K562 (cell line): ENCODE measurements around the gene WDR54. TPM values are rescaled to one million over a fixed set of nuclear protein-coding genes. Genes with fewer than 3 reads are reported as not detected.
A peak's percentile ranks its signal among the peaks of the same experiment; 100 is the strongest.

ENCODE experiments used
- polyA plus RNA-seq, 8 experiments: library from polyadenylated mRNA; depleted of rRNA in 4 of 8; stranded (reverse) in 5 of 8; unstranded in 3 of 8; fragments of >200 nt; fragmentation: Nextera tagmentation in 2 of 8; fragmentation: Illumina TruSeq in 1 of 8; extraction: Ambion mirVana in 2 of 8; extraction: Trizol in 1 of 8; gene quantifications; 2 replicates each; pipeline versions ENCODE4 v1.2.1 to v1.2.3, GENCODE V29; 2011 to 2014; ENCODE audit warnings: inconsistent platforms in 1 of 8, missing spikeins in 1 of 8
- total RNA-seq, 7 experiments: library from RNA; depleted of rRNA in 6 of 7; stranded (reverse); fragments of >200 nt in 6 of 7; fragmentation: Illumina TruSeq in 2 of 7; extraction: Trizol in 2 of 7; gene quantifications; 2 replicates each; pipeline versions ENCODE4 v1.2.1 to v1.2.3, GENCODE V29; 2011 to 2021; ENCODE audit warnings: low replicate concordance in 1 of 7
- TF ChIP-seq, protein P1 (sequence below), 2 experiments: fragments of 450-650 bp; formaldehyde crosslinking in 1 of 2; IDR thresholded peaks; 2 replicates each; pipeline versions ENCODE4 v1.4.0 to v1.6.1; 2014 to 2020; ENCODE audit warnings: mild to moderate bottlenecking in 2 of 2, borderline replicate concordance in 1 of 2, low read depth in 1 of 2
- TF ChIP-seq, protein P2 (sequence below): sonication (generic); formaldehyde crosslinking; IDR thresholded peaks from 2 replicates; pipeline ENCODE4 v1.8.1; 2022; ENCODE audit warnings: missing genetic modification reagents

WDR54 gene
- total and polyA plus RNA-seq, 9 of the 15 experiments (the other 6 are each of a cell fraction or from before 2014, with no cell fraction given) = 5.2 to 15.2 (median 7.4) TPM

DNA sequence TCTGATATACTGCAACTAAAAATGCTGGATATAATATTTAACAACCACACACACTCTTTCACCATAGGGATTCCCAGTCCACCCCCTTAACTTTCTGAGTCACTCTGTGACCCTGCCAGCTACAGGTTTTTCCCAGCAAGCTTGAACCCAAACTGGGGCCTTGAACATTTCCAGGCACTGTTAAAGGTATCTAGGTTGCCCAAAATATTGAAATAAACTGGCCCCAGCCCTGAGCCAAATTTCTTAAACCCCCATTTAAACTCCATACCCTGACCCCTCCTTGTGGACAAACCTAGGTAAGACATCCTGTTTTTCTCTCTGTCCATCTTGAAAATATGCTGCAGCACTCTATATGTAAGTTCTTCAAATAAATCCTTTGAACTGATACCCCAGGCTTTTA, 21.7 kb upstream of the WDR54 start (continued):
- TF ChIP-seq, protein P1, sequence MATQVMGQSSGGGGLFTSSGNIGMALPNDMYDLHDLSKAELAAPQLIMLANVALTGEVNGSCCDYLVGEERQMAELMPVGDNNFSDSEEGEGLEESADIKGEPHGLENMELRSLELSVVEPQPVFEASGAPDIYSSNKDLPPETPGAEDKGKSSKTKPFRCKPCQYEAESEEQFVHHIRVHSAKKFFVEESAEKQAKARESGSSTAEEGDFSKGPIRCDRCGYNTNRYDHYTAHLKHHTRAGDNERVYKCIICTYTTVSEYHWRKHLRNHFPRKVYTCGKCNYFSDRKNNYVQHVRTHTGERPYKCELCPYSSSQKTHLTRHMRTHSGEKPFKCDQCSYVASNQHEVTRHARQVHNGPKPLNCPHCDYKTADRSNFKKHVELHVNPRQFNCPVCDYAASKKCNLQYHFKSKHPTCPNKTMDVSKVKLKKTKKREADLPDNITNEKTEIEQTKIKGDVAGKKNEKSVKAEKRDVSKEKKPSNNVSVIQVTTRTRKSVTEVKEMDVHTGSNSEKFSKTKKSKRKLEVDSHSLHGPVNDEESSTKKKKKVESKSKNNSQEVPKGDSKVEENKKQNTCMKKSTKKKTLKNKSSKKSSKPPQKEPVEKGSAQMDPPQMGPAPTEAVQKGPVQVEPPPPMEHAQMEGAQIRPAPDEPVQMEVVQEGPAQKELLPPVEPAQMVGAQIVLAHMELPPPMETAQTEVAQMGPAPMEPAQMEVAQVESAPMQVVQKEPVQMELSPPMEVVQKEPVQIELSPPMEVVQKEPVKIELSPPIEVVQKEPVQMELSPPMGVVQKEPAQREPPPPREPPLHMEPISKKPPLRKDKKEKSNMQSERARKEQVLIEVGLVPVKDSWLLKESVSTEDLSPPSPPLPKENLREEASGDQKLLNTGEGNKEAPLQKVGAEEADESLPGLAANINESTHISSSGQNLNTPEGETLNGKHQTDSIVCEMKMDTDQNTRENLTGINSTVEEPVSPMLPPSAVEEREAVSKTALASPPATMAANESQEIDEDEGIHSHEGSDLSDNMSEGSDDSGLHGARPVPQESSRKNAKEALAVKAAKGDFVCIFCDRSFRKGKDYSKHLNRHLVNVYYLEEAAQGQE (IDR thresholded peaks at IDR 0.05; ENCODE audit: borderline replicate concordance) = peak; percentile 62; the same call in 1 of the 2 replicates
- TF ChIP-seq, protein P1 (CRISPR knock-in tag; IDR thresholded peaks at IDR 0.05; ENCODE audit: low read depth) = no peak
- TF ChIP-seq, protein P2, sequence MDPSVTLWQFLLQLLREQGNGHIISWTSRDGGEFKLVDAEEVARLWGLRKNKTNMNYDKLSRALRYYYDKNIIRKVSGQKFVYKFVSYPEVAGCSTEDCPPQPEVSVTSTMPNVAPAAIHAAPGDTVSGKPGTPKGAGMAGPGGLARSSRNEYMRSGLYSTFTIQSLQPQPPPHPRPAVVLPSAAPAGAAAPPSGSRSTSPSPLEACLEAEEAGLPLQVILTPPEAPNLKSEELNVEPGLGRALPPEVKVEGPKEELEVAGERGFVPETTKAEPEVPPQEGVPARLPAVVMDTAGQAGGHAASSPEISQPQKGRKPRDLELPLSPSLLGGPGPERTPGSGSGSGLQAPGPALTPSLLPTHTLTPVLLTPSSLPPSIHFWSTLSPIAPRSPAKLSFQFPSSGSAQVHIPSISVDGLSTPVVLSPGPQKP (CRISPR knock-in tag) = no peak
